Mesenchymal stem cell (in vitro differentiated cells and primary cell): Measurements from ENCODE around the gene GARIN3.

Source experiments
- DNase-seq: peaks from one replicate; pipeline ENCODE4 v3.0.0-alpha.2; 2013
- H2AFZ ChIP-seq: one replicate; pipeline ENCODE4 v1.6.1; 2013; ENCODE audit warnings: low read depth, mild to moderate bottlenecking, control low read depth, inconsistent platforms, low read length, moderate library complexity
- H2AK5ac ChIP-seq: 2 replicates; pipeline ENCODE4 v1.6.1; 2013; ENCODE audit warnings: low read length, moderate library complexity, mild to moderate bottlenecking, inconsistent platforms; ENCODE audit not compliant: severe bottlenecking
- H2BK120ac ChIP-seq: one replicate; pipeline ENCODE4 v1.6.1; 2013; ENCODE audit warnings: low read depth, mild to moderate bottlenecking, inconsistent platforms, low read length, moderate library complexity
- H2BK12ac ChIP-seq, 2 experiments: one replicate each; pipeline ENCODE4 v1.6.1; 2013; ENCODE audit warnings: inconsistent platforms in 2 of 2, low read length in 2 of 2, mild to moderate bottlenecking in 2 of 2, moderate library complexity in 2 of 2, control low read depth in 1 of 2
- H2BK15ac ChIP-seq: one replicate; pipeline ENCODE4 v1.6.1; 2013; ENCODE audit warnings: mild to moderate bottlenecking, low read depth, inconsistent platforms; ENCODE audit not compliant: poor library complexity, severe bottlenecking
- H2BK5ac ChIP-seq: 2 replicates; pipeline ENCODE4 v1.6.1; 2013; ENCODE audit warnings: low read depth, mild to moderate bottlenecking, low read length, control low read depth, inconsistent platforms; ENCODE audit not compliant: poor library complexity, severe bottlenecking
- H3K14ac ChIP-seq, 2 experiments: one replicate each; pipeline ENCODE4 v1.6.1; 2013; ENCODE audit warnings: inconsistent platforms in 2 of 2, low read length in 2 of 2, control low read depth in 1 of 2, mild to moderate bottlenecking in 1 of 2, moderate library complexity in 1 of 2
- H3K18ac ChIP-seq, 2 experiments: one replicate each; pipeline ENCODE4 v1.6.1; 2013; ENCODE audit warnings: inconsistent platforms in 2 of 2, low read length in 2 of 2, control low read depth in 1 of 2, low read depth in 1 of 2, mild to moderate bottlenecking in 1 of 2
- H3K23ac ChIP-seq, 2 experiments: one replicate each; pipeline ENCODE4 v1.6.1; 2013; ENCODE audit warnings: inconsistent platforms in 2 of 2, low read length in 2 of 2, mild to moderate bottlenecking in 2 of 2, moderate library complexity in 2 of 2, control low read depth in 1 of 2
- H3K27ac ChIP-seq: 2 replicates; pipeline ENCODE4 v1.5.1; 2013; ENCODE audit warnings: mild to moderate bottlenecking, moderate library complexity, low read length, control low read depth, inconsistent platforms; ENCODE audit not compliant: poor library complexity, severe bottlenecking
- H3K27me3 ChIP-seq, 2 experiments: 2 replicates each; pipeline versions ENCODE4 v1.6.1 to v1.7.0; 2013; ENCODE audit warnings: low read length in 2 of 2, mild to moderate bottlenecking in 2 of 2, moderate library complexity in 2 of 2, control low read depth in 1 of 2, inconsistent platforms in 1 of 2; ENCODE audit not compliant: control insufficient read depth in 1 of 2, insufficient read depth in 1 of 2
- H3K36me3 ChIP-seq, 2 experiments: 2 replicates each; pipeline versions ENCODE4 v1.6.1 to v1.7.0; 2013; ENCODE audit warnings: low read length in 2 of 2, control low read depth in 1 of 2, inconsistent platforms in 1 of 2, low read depth in 1 of 2, mild to moderate bottlenecking in 1 of 2; ENCODE audit not compliant: insufficient read depth in 2 of 2, control insufficient read depth in 1 of 2
- H3K4ac ChIP-seq, 2 experiments: one replicate each; pipeline ENCODE4 v1.6.1; 2013; ENCODE audit warnings: inconsistent platforms in 2 of 2, low read length in 2 of 2, mild to moderate bottlenecking in 2 of 2, moderate library complexity in 2 of 2, control low read depth in 1 of 2, low read depth in 1 of 2
- H3K4me1 ChIP-seq: 2 replicates; pipeline ENCODE4 v1.6.1; 2013; ENCODE audit warnings: low read depth, low read length, control low read depth; ENCODE audit not compliant: control insufficient read depth, insufficient read depth
- H3K4me2 ChIP-seq: 2 replicates; pipeline ENCODE4 v1.6.1; 2013; ENCODE audit warnings: low read length, mild to moderate bottlenecking, inconsistent platforms; ENCODE audit not compliant: poor library complexity, severe bottlenecking
- H3K4me3 ChIP-seq, 2 experiments: 2 replicates each; pipeline versions ENCODE4 v1.5.1 to v1.7.0; 2013; ENCODE audit warnings: low read length in 2 of 2, mild to moderate bottlenecking in 2 of 2, control low read depth in 1 of 2, low read depth in 1 of 2; ENCODE audit not compliant: insufficient read depth in 1 of 2
- H3K79me1 ChIP-seq: replicated peaks from 2 replicates; pipeline ENCODE4 v1.6.1; 2013; ENCODE audit warnings: mild to moderate bottlenecking, control low read depth, low read length, inconsistent platforms; ENCODE audit not compliant: poor library complexity, severe bottlenecking
- H3K9ac ChIP-seq: 2 replicates; pipeline ENCODE4 v1.7.0; 2013; ENCODE audit warnings: mild to moderate bottlenecking, low read length, moderate library complexity
- H3K9me3 ChIP-seq: 2 replicates; pipeline ENCODE4 v1.7.0; 2013; ENCODE audit warnings: mild to moderate bottlenecking, low read length; ENCODE audit not compliant: control insufficient read depth
- H4K8ac ChIP-seq: one replicate; pipeline ENCODE4 v1.6.1; 2013; ENCODE audit warnings: inconsistent platforms, mild to moderate bottlenecking, low read length, moderate library complexity
- H4K91ac ChIP-seq: one replicate; pipeline ENCODE4 v1.6.1; 2013; ENCODE audit warnings: mild to moderate bottlenecking, low read length, inconsistent platforms
- WGBS: methylation state at CpG from one replicate; pipeline ENCODE4 v1.1.7; 2013; ENCODE audit warnings: mixed read lengths; 5-methylcytosine and 5-hydroxymethylcytosine counted together

Gene GARIN3

DNA sequence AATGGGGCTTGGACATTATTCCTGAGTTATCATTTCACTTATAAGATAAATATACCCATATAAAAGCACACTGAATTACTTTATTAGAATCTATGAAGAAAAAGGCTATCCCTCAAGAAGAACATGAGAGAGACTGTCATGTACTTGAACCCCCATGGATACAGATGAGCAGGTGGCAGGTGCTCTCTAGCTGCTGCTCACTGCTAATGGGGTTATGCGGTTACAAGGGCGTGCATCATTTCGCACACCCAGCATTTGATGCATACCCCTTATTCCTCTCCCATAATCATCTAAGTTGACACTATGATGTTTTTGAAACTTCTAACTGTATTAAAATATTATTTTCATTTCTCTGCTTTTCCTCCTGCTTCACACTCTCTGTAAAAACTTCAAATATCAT, 31.0 kb upstream of the GARIN3 start:
- Histone ChIP-seq H3K79me1 (no peaks in the 10 kb centered on the region), H3K4me1 (no peaks in the 10 kb centered on the region), H3K14ac (no peak overlapping the region), H3K9ac (no peak overlapping the region), H2BK15ac (no peak overlapping the region), H3K4me3 (no peak overlapping the region), H3K36me3 (no peaks in the 10 kb centered on the region), H4K8ac (no peak overlapping the region), H3K27me3 (peaks cover 0 to 16% of the 10 kb centered on the region in 2 experiments), H2BK120ac (no peak overlapping the region), H2AK5ac (no peak overlapping the region), H3K9me3 (no peaks in the 10 kb centered on the region), H2BK12ac (no peak overlapping the region), H2AFZ (no peak overlapping the region), H2BK5ac (no peak overlapping the region), H4K91ac (no peak overlapping the region), H3K4ac (no peak overlapping the region), H3K18ac (no peak overlapping the region), H3K27ac (no peak overlapping the region), H3K23ac (no peak overlapping the region), H3K4me2 (no peak overlapping the region)
- no CpG with 5 or more reads among the region's 3 CpGs for WGBS
- DNase-seq = no peak

DNA sequence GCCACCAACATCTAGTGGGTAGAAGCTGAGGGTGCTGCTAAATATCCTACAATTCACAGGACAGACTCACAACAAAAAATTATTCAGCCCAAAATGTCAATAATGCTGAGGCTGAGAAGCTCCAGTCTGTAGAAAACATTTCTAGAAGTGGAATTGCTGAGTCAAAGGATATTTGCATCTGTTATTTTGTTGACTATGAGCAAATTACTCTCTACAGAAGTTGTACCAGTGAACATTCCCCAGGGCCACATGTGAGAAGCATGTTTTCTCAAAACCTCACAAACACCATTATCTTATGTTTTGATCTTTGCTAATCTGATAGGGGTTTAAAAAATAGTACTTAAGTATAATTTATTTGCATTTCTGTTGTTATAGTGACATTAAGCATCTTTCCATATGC, 30.0 kb upstream of the GARIN3 start:
- no peak for DNase-seq
- Histone ChIP-seq H3K27me3 (peaks cover 0 to 13% of the 10 kb centered on the region in 2 experiments), H2BK12ac (no peak overlapping the region), H2AK5ac (no peak overlapping the region), H3K4ac (no peak overlapping the region), H2BK120ac (no peak overlapping the region), H2AFZ (no peak overlapping the region), H3K4me3 (no peak overlapping the region), H2BK5ac (no peak overlapping the region), H3K18ac (no peak overlapping the region), H3K4me2 (no peak overlapping the region), H4K8ac (no peak overlapping the region), H4K91ac (no peak overlapping the region), H3K4me1 (no peaks in the 10 kb centered on the region), H3K79me1 (no peaks in the 10 kb centered on the region), H2BK15ac (no peak overlapping the region), H3K36me3 (no peaks in the 10 kb centered on the region), H3K23ac (no peak overlapping the region), H3K9me3 (no peaks in the 10 kb centered on the region), H3K9ac (no peak overlapping the region), H3K27ac (no peak overlapping the region), H3K14ac (no peak overlapping the region)

DNA sequence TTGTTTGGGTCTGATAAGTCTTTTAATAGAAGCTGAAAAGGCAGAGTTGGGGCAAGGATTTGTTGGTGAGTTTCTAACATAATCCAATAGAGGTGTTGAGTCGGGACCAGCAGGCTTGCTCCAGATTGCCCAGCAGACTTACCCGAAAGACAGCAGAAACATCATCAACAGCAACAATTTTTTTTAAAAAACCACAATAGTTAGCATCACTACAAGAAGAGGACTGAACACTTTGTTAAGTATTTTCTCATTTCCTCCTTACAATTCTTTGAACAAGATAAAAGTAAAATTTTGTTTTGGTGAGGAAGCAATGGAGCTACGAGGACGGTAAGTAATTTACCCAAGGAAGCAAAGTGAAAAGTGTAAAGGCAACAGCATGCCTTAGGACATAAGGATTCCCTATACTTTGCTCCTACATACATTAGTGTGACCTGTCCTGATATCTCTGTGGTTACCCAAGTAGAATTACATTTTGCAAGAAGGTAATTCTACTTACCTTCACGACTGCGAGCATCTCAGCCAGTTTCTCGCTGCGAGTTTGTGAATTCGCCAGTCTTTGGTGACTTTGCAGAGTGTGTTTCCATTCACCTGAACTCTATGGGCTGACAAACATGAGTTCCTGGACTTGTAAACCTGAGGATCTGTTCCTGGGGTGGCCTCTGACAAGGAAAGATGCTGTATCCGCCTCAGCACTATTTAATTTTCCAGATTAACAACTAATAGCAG, 27.8 kb upstream of the GARIN3 start:
- no peak overlapping the region for H2AFZ ChIP-seq

DNA sequence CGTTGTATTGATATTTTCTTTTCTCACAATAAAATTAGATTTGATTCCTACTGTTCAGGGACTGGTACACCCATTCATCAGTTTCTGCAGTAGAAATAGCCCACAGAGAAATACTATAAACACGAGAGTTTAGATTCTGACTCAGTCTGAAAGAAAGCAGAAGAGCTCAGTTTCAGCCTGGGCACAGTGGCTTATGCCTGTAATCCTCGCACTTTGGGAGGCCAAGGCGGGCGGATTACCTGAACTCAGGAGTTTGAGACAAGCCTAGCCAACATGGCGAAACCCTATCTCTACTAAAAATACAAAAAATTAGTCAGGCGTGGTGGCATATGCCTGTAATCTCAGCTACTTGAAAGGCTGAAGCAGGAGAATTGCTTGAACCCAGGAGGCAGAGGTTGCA, 23.2 kb upstream of the GARIN3 start:
- DNase-seq = no peak
- H2AK5ac ChIP-seq = no peak overlapping the region
- H2BK5ac ChIP-seq = no peak overlapping the region
- no peaks in the 10 kb centered on the region for H3K36me3 ChIP-seq
- peaks cover 5 to 6% of the 10 kb centered on the region in 2 experiments for H3K27me3 ChIP-seq
- H2AFZ ChIP-seq = no peak overlapping the region
- no peaks in the 10 kb centered on the region for H3K4me1 ChIP-seq
- no peak overlapping the region for H4K8ac ChIP-seq
- H4K91ac ChIP-seq = no peak overlapping the region
- H3K79me1 ChIP-seq = no peaks in the 10 kb centered on the region
- H3K4me3 ChIP-seq = no peak overlapping the region
- H2BK15ac ChIP-seq = no peak overlapping the region
- no peak overlapping the region for H3K4ac ChIP-seq
- no peak overlapping the region for H3K14ac ChIP-seq
- no peak overlapping the region for H3K23ac ChIP-seq
- H3K4me2 ChIP-seq = no peak overlapping the region
- H3K9me3 ChIP-seq = no peaks in the 10 kb centered on the region
- H2BK12ac ChIP-seq = no peak overlapping the region
- H3K9ac ChIP-seq = no peak overlapping the region
- H3K27ac ChIP-seq = no peak overlapping the region
- WGBS = 78% methylated on average over 3 of the region's 7 CpGs
- no peak overlapping the region for H2BK120ac ChIP-seq
- no peak overlapping the region for H3K18ac ChIP-seq

More for the DNA sequence above, 27.8 kb upstream of the GARIN3 start:
- Histone ChIP-seq H3K9me3 (no peaks in the 10 kb centered on the region), H3K27me3 (peaks cover 3% of the 10 kb centered on the region in 2 experiments), H2BK5ac (no peak overlapping the region), H2BK15ac (no peak overlapping the region), H3K36me3 (no peaks in the 10 kb centered on the region), H3K79me1 (no peaks in the 10 kb centered on the region), H3K27ac (no peak overlapping the region), H3K4ac (no peak overlapping the region), H2AK5ac (no peak overlapping the region), H2BK120ac (no peak overlapping the region), H3K23ac (no peak overlapping the region), H3K9ac (no peak overlapping the region), H2BK12ac (no peak overlapping the region), H3K4me3 (no peak overlapping the region), H3K4me2 (no peak overlapping the region), H4K8ac (no peak overlapping the region), H3K14ac (no peak overlapping the region), H3K4me1 (no peaks in the 10 kb centered on the region), H4K91ac (no peak overlapping the region), H3K18ac (no peak overlapping the region)
- no peak for DNase-seq
- 90% methylated on average over 9 of the region's 10 CpGs for WGBS
